Measurements from ENCODE around the gene STXBP4. TPM values are rescaled to one million over a fixed set of nuclear protein-coding genes. Genes with fewer than 3 reads are reported as not detected.

Gene STXBP4
- polyA plus RNA-seq, 1 donor (not counting 4 experiments of a cell fraction or from before 2014, with no cell fraction given), result 4.2 TPM

- Histone ChIP-seq H3K4me2 (ENCODE audit: control insufficient read depth, extremely low read depth, insufficient read depth, low read depth, low read length) (no peak overlapping the region), H3K9ac (ENCODE audit: control insufficient read depth, extremely low read depth, insufficient read depth, low read length) (no peak overlapping the region), H3K79me2 (ENCODE audit: control insufficient read depth, insufficient read depth, low read length) (no peaks in the 10 kb centered on the region), H3K9me3 (ENCODE audit: control insufficient read depth, low read depth, low read length) (peaks cover 2% of the 10 kb centered on the region), H4K20me1 (ENCODE audit: control insufficient read depth, extremely low read depth, insufficient read depth, low read length) (no peaks in the 10 kb centered on the region), H3K36me3 (ENCODE audit: control insufficient read depth in 2 of 2, extremely low read depth in 1 of 2, insufficient read depth in 2 of 2, low read length in 2 of 2) (no peaks in the 10 kb centered on the region), H3K27ac (ENCODE audit: control insufficient read depth, insufficient read depth, low read length) (no peak overlapping the region), H3K4me3 (ENCODE audit: control insufficient read depth in 2 of 3, extremely low read depth in 1 of 3, insufficient read depth in 2 of 3, low read depth in 1 of 3, low read length in 3 of 3) (no peak overlapping the region), H2AFZ (ENCODE audit: control insufficient read depth, low read length) (no peak overlapping the region), H3K9me1 (ENCODE audit: control insufficient read depth, extremely low read depth, insufficient read depth, low read length) (no peaks in the 10 kb centered on the region), H3K4me1 (ENCODE audit: control insufficient read depth, extremely low read depth, insufficient read depth, low read length) (no peaks in the 10 kb centered on the region), H3K27me3 (ENCODE audit: control insufficient read depth, extremely low read depth, insufficient read depth, low read length) (no peaks in the 10 kb centered on the region)
- DNase-seq (ENCODE audit: low read depth, low spot score) (no peak), FAIRE-seq (no peak)
- dilution Hi-C loops (cut with MboI; ENCODE audit: extremely low pct_ligation_motif_present, low sequenced_read_pairs), result no loop called here
- TF ChIP-seq CTCF (optimal IDR thresholded peaks at IDR 0.05 in 1 of 3, IDR thresholded peaks at IDR 0.05 in 1 of 3, conservative IDR thresholded peaks at IDR 0.05 in 1 of 3; ENCODE audit: extremely low read depth in 1 of 3, insufficient read depth in 2 of 3, low read length in 3 of 3), result no peak
- TF ChIP-seq EZH2 (IDR thresholded peaks at IDR 0.05; ENCODE audit: low read length), result no peak
Measured at GRCh38 chr17:54985476-54985875, 16.9 kb downstream of the STXBP4 start.

GRCh38 chr17:54990118-54990517 lies 21.6 kb downstream of the STXBP4 start:
- dilution Hi-C loops (cut with MboI; ENCODE audit: extremely low pct_ligation_motif_present, low sequenced_read_pairs), result no loop called here
- no peak for DNase-seq (ENCODE audit: low read depth, low spot score)
- no peak overlapping the region for H3K4me2 ChIP-seq (ENCODE audit: control insufficient read depth, extremely low read depth, insufficient read depth, low read depth, low read length)

More at GRCh38 chr17:54990118-54990517, 21.6 kb downstream of the STXBP4 start:
- H3K27ac ChIP-seq (ENCODE audit: control insufficient read depth, insufficient read depth, low read length), result no peak overlapping the region
- no peaks in the 10 kb centered on the region for H3K4me1 ChIP-seq (ENCODE audit: control insufficient read depth, extremely low read depth, insufficient read depth, low read length)
- H2AFZ ChIP-seq (ENCODE audit: control insufficient read depth, low read length), result no peak overlapping the region
- no peak for FAIRE-seq
- H4K20me1 ChIP-seq (ENCODE audit: control insufficient read depth, extremely low read depth, insufficient read depth, low read length), result no peaks in the 10 kb centered on the region
- no peaks in the 10 kb centered on the region for H3K9me1 ChIP-seq (ENCODE audit: control insufficient read depth, extremely low read depth, insufficient read depth, low read length)
- H3K79me2 ChIP-seq (ENCODE audit: control insufficient read depth, insufficient read depth, low read length), result no peaks in the 10 kb centered on the region
- TF ChIP-seq CTCF (optimal IDR thresholded peaks at IDR 0.05 in 1 of 3, IDR thresholded peaks at IDR 0.05 in 1 of 3, conservative IDR thresholded peaks at IDR 0.05 in 1 of 3; ENCODE audit: extremely low read depth in 1 of 3, insufficient read depth in 2 of 3, low read length in 3 of 3), result no peak
- no peak for TF ChIP-seq EZH2 (IDR thresholded peaks at IDR 0.05; ENCODE audit: low read length)
- no peaks in the 10 kb centered on the region for H3K9me3 ChIP-seq (ENCODE audit: control insufficient read depth, low read depth, low read length)
- no peaks in the 10 kb centered on the region for H3K27me3 ChIP-seq (ENCODE audit: control insufficient read depth, extremely low read depth, insufficient read depth, low read length)
- H3K9ac ChIP-seq (ENCODE audit: control insufficient read depth, extremely low read depth, insufficient read depth, low read length), result no peak overlapping the region
- no peak overlapping the region for H3K4me3 ChIP-seq (ENCODE audit: control insufficient read depth in 2 of 3, extremely low read depth in 1 of 3, insufficient read depth in 2 of 3, low read depth in 1 of 3, low read length in 3 of 3)
- H3K36me3 ChIP-seq (ENCODE audit: control insufficient read depth in 2 of 2, extremely low read depth in 1 of 2, insufficient read depth in 2 of 2, low read length in 2 of 2), result peaks cover 0 to 1% of the 10 kb centered on the region in 2 experiments
